BJ (cell line): ENCODE data around the gene HEMGN. TPM values are rescaled to one million over a fixed set of nuclear protein-coding genes. Genes with fewer than 3 reads are reported as not detected.
"Not testable (repeated sequence)": the region's sequence is repeated elsewhere in the genome, so short reads cannot be mapped to it uniquely, and the experiment has no call there.

Experiments used
- CTCF ChIA-PET: fragments of 350-600 bp; formaldehyde crosslinking; extraction: SDS; loops from one replicate; lab custom pipeline; 2021; ENCODE audit warnings: antibody characterized with exemption, inconsistent platforms; lab: Yijun Ruan, JAX
- POLR2A ChIA-PET: fragments of 300-600 bp; sonication (Branson Sonifier 250); formaldehyde crosslinking; extraction: SDS; loops from one replicate; lab custom pipeline; 2021; ENCODE audit warnings: antibody characterized with exemption; lab: Charles Lee
- DNase-seq: peaks from one replicate; pipeline ENCODE4 v3.0.0-alpha.2; 2011; ENCODE audit warnings: low read depth
- H3K27me3 ChIP-seq: 2 replicates; pipeline ENCODE4 v1.6.0; 2011; ENCODE audit warnings: low read length; ENCODE audit not compliant: control insufficient read depth, insufficient read depth
- H3K36me3 ChIP-seq: 2 replicates; pipeline ENCODE4 v1.5.1; 2011; ENCODE audit warnings: low read length; ENCODE audit not compliant: control insufficient read depth, insufficient read depth
- H3K4me3 ChIP-seq: 2 replicates; pipeline ENCODE4 v1.5.1; 2011; ENCODE audit warnings: low read depth, mild to moderate bottlenecking, control low read depth, low read length
- polyA plus RNA-seq: library from polyadenylated mRNA; depleted of rRNA; stranded (reverse); fragments of >200 nt; gene quantifications from 2 replicates; pipeline ENCODE4 v1.2.3, GENCODE V29; 2011
- TF ChIP-seq, protein P1 (sequence below): IDR thresholded peaks from 2 replicates; pipeline ENCODE4 v1.5.1; 2011; ENCODE audit warnings: low read depth, mild to moderate bottlenecking, control low read depth, inconsistent platforms, low read length, moderate library complexity; ENCODE audit not compliant: insufficient read depth

Gene HEMGN
- polyA plus RNA-seq, 1 experiment: not detected

DNA sequence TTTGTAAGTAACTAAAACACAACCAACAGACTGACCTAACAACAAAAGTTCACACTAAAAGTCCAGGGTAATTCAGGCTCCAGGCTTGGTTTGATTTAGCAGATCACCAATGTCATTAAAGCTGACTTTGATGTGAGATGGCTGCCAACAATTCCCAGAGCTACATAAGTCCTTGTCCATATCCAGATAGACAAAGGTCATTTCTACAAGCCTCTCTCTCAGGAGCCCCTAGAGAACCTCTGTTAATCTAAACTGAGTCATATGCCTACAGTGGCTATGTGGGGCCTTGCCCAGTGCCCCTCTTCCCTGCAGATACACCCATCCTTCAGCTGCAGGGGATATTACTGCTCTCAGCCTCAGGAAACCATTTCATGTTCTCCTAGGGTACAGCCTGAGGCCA lies 26.9 kb upstream of the HEMGN start:
- Histone ChIP-seq H3K4me3 (no peak overlapping the region), H3K27me3 (peaks cover 14% of the 10 kb centered on the region), H3K36me3 (no peaks in the 10 kb centered on the region)
- no peak for DNase-seq
- ChIA-PET POLR2A (no interaction called here), CTCF (interaction anchor here (0.6 to 1.3 kb wide), 2 partner anchors 15 to 18 kb away, joined by 3 to 5 read pairs; partner anchors contain the start of gene ANP32B)
- TF ChIP-seq, protein P1, sequence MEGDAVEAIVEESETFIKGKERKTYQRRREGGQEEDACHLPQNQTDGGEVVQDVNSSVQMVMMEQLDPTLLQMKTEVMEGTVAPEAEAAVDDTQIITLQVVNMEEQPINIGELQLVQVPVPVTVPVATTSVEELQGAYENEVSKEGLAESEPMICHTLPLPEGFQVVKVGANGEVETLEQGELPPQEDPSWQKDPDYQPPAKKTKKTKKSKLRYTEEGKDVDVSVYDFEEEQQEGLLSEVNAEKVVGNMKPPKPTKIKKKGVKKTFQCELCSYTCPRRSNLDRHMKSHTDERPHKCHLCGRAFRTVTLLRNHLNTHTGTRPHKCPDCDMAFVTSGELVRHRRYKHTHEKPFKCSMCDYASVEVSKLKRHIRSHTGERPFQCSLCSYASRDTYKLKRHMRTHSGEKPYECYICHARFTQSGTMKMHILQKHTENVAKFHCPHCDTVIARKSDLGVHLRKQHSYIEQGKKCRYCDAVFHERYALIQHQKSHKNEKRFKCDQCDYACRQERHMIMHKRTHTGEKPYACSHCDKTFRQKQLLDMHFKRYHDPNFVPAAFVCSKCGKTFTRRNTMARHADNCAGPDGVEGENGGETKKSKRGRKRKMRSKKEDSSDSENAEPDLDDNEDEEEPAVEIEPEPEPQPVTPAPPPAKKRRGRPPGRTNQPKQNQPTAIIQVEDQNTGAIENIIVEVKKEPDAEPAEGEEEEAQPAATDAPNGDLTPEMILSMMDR: no peak

DNA sequence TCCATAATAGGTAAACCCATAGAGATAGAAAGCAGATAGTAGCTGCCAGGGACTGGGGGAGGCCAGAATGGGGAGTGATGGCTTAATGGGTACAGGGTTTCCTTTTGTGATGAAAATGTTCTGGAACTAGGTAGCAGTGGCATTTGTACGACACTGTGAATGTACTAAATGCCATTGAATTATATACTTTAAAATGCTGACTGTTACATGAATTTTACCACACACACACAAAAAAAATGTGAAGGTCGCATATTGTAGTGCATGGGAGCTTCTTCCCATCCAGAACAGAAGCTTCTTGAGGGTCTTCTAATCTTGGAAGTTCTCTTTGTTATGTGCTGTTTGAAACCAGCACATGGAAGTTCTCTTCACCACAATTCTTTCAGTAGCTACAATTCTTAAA lies 25.3 kb upstream of the HEMGN start:
- no peak for DNase-seq
- POLR2A ChIA-PET: no interaction called here
- H3K36me3 ChIP-seq: no peaks in the 10 kb centered on the region
- TF ChIP-seq, protein P1: no peak
- CTCF ChIA-PET: no interaction called here
- peaks cover 12% of the 10 kb centered on the region for H3K27me3 ChIP-seq
- H3K4me3 ChIP-seq: no peak overlapping the region

DNA sequence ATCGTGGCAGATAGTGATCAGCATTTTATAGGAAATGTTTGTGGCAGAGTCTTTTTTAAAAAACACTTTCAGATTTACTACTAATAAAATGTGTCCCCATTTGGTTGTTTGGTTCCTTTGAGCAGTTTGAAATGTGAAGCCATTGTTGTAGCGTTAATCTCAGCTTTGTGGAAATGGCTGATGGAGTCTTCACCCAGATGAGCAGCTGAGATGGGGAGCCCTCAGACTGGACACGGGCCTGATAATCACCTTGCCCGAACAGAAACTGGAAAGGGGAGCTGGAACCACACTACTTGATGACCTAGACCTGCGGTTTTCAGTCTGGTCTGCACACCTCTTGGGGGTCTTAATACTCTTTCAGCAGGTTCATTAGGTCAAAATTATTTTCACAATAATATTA lies 24.6 kb upstream of the HEMGN start:
- Histone ChIP-seq H3K36me3 (no peaks in the 10 kb centered on the region), H3K27me3 (peaks cover 12% of the 10 kb centered on the region), H3K4me3 (no peak overlapping the region)
- TF ChIP-seq, protein P1: no peak
- CTCF ChIA-PET: interaction anchor here (0.9 kb wide), 1 partner anchor 38 kb away, joined by 4 read pairs; no protein-coding TSS in a partner anchor
- no peak for DNase-seq
- POLR2A ChIA-PET: no interaction called here

DNA sequence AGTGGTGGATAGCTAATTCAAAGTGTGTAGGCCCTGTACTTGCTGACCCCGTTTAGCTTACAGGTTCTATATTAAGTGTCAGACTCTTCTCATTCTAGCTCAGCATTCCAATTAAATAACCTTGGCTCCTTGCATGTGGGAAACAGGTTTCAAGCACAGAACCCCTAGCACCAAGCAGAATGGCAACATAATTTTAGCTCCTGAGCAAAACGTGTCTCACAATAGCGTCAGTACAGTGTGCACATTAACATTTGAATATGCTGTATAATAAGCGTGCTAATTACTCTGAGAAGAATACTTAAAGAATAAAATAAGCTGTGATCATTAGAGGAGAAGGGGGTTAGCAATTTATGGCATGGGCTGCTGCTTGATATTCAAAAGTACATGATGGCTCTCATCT lies 24.2 kb upstream of the HEMGN start:
- Histone ChIP-seq H3K27me3 (peaks cover 12% of the 10 kb centered on the region), H3K36me3 (no peaks in the 10 kb centered on the region), H3K4me3 (no peak overlapping the region)
- CTCF ChIA-PET: interaction anchor here (0.5 to 0.9 kb wide), 3 partner anchors 38 to 354 kb away, joined by 3 to 4 read pairs (median 3); no protein-coding TSS in a partner anchor
- POLR2A ChIA-PET: no interaction called here
- TF ChIP-seq, protein P1: no peak
- DNase-seq: no peak

DNA sequence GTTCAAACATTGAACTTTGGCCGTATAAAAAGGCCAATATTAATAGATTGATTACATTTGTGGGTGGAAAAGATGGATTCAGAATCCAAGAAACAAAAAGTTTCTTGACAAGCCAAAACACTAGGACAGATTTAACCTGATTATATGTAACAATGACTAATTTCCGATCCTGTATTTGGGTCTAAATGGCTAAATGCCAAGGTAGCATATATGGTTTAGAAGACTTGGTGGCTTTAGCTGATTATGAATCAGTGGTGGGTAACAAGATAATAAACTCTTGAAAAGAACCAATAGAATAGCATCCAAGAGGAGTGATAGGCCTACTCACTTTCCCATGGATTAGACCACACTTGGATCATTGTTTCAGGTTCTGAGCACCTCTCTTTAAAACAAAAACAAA lies 23.4 kb upstream of the HEMGN start:
- Histone ChIP-seq H3K27me3 (peaks cover 10% of the 10 kb centered on the region), H3K4me3 (no peak overlapping the region), H3K36me3 (no peaks in the 10 kb centered on the region)
- POLR2A ChIA-PET: no interaction called here
- TF ChIP-seq, protein P1: no peak
- no peak for DNase-seq
- CTCF ChIA-PET: interaction anchor here (0.8 kb wide), 1 partner anchor 113 kb away, joined by 3 read pairs; no protein-coding TSS in a partner anchor

DNA sequence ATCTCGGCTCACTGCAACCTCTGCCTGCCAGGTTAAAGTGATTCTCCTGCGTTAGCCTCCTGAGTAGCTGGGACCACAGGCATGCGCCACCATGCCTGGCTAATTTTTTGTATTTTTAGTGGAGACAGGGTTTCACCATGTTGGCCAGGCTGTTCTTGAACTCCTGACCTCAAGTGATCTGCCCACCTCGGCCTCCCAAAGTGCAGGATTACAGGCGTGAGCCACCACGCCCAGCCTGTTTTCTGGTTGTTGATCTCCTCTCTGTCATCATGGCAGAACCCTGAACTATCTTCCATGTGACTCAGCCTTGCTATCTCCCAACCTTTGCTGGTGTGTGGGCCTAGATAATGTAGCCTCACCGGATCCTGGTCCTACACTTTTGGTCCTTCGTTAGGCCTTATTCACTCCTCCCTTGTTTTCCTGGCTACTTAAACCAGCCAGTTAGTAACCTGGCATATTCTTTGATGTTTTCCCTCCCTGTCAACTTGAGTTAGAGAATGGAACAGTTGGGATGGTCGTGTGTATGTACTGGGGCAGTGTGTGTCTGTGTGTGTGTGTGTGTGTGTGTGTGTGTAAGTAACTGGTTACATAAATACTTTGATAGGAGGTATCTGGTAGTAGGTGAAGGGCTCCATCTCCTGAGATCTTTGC lies 22.8 kb upstream of the HEMGN start:
- H3K4me3 ChIP-seq, POLR2A ChIA-PET, DNase-seq, H3K36me3 ChIP-seq, H3K27me3 ChIP-seq: not testable (repeated sequence)
- CTCF ChIA-PET: interaction anchor here (1.3 kb wide), 1 partner anchor 11 kb away, joined by 3 read pairs; no protein-coding TSS in a partner anchor
